Neural cell (in vitro differentiated cells): Measurements from ENCODE around the gene RPL38. TPM values are rescaled to one million over a fixed set of nuclear protein-coding genes. Genes with fewer than 3 reads are reported as not detected.
A peak's percentile ranks its signal among the peaks of the same experiment; 100 is the strongest.

ENCODE experiments used
- H2AFZ ChIP-seq: fragments of 200-600, 300-800 bp; sonication (generic), shearing (Covaris generic); 2 replicates; pipeline ENCODE4 v1.6.0; 2014; ENCODE audit warnings: low read depth, mild to moderate bottlenecking, antibody characterized with exemption, low read length, moderate library complexity
- H3F3A ChIP-seq: fragments of 200-600 bp; shearing (Covaris generic); 2 replicates; pipeline ENCODE4 v1.6.1; 2016; ENCODE audit warnings: mild to moderate bottlenecking, moderate library complexity, mixed read lengths, antibody characterized with exemption, low read length; ENCODE audit not compliant: insufficient read depth, poor library complexity, severe bottlenecking
- H3K27ac ChIP-seq: fragments of 200-600, 300-800 bp; sonication (generic), shearing (Covaris generic); 2 replicates; pipeline ENCODE4 v1.5.1; 2014; ENCODE audit warnings: mild to moderate bottlenecking, low read length, moderate library complexity
- H3K27me3 ChIP-seq: fragments of 300-800, 200-600 bp; sonication (generic), shearing (Covaris generic); 2 replicates; pipeline ENCODE4 v1.6.0; 2014; ENCODE audit warnings: mild to moderate bottlenecking, low read depth, low read length, moderate library complexity; ENCODE audit not compliant: insufficient read depth
- H3K36me3 ChIP-seq: fragments of 300-800, 200-600 bp; sonication (generic), shearing (Covaris generic); 2 replicates; pipeline ENCODE4 v1.5.1; 2014; ENCODE audit warnings: mild to moderate bottlenecking, antibody characterized with exemption, low read length, moderate library complexity; ENCODE audit not compliant: insufficient read depth
- H3K4me2 ChIP-seq: fragments of 300-800, 200-600 bp; sonication (generic), shearing (Covaris generic); 2 replicates; pipeline ENCODE4 v1.6.0; 2014; ENCODE audit warnings: mild to moderate bottlenecking, low read length
- H3K4me3 ChIP-seq: fragments of 300-800, 200-600 bp; sonication (generic), shearing (Covaris generic); 2 replicates; pipeline ENCODE4 v1.5.1; 2014; ENCODE audit warnings: mild to moderate bottlenecking, low read length, moderate library complexity
- H3K79me2 ChIP-seq: fragments of 200-600 bp; shearing (Covaris generic); replicated peaks from 2 replicates; pipeline ENCODE4 v1.6.0; 2014; ENCODE audit warnings: mild to moderate bottlenecking, low read length, moderate library complexity; ENCODE audit not compliant: insufficient read depth
- H3K9ac ChIP-seq: fragments of 300-800, 200-600 bp; sonication (generic), shearing (Covaris generic); 2 replicates; pipeline ENCODE4 v1.6.1; 2016; ENCODE audit warnings: mild to moderate bottlenecking, low read length, mixed read lengths
- H3K9me2 ChIP-seq: fragments of 200-600 bp; shearing (Covaris generic); 2 replicates; pipeline ENCODE4 v1.6.1; 2016; ENCODE audit warnings: mild to moderate bottlenecking, low read length, mixed read lengths; ENCODE audit not compliant: insufficient read depth
- H3K9me3 ChIP-seq: fragments of 200-600, 300-800 bp; sonication (generic), shearing (Covaris generic); 2 replicates; pipeline ENCODE4 v1.6.1; 2016; ENCODE audit warnings: mild to moderate bottlenecking, mixed run types, low read length, moderate library complexity, mixed read lengths
- H4K20me1 ChIP-seq: fragments of 200-600 bp; shearing (Covaris generic); 2 replicates; pipeline ENCODE4 v1.6.1; 2016; ENCODE audit warnings: mild to moderate bottlenecking, mixed run types; ENCODE audit not compliant: insufficient read depth
- EP300 ChIP-seq: fragments of 450-650 bp; conservative IDR thresholded peaks from 2 replicates; pipeline ENCODE4 v1.6.1; 2014; ENCODE audit warnings: antibody characterized with exemption, mild to moderate bottlenecking, moderate library complexity; ENCODE audit not compliant: poor library complexity, severe bottlenecking
- EZH2 ChIP-seq: fragments of 200-600, 300-800 bp; shearing (Covaris generic), sonication (generic); IDR thresholded peaks from 2 replicates; pipeline ENCODE4 v1.6.1; 2014; ENCODE audit warnings: antibody characterized with exemption, low read length, borderline replicate concordance, mild to moderate bottlenecking; ENCODE audit not compliant: insufficient read depth, poor library complexity, severe bottlenecking
- MXI1 ChIP-seq: fragments of 450-650 bp; conservative IDR thresholded peaks from 2 replicates; pipeline ENCODE4 v1.6.1; 2014; ENCODE audit warnings: antibody characterized with exemption, mild to moderate bottlenecking; ENCODE audit not compliant: poor library complexity, severe bottlenecking
- POLR2AphosphoS5 ChIP-seq: IDR thresholded peaks from 2 replicates; pipeline ENCODE4 v1.6.1; 2012
- RAD21 ChIP-seq: fragments of 450-650 bp; conservative IDR thresholded peaks from 2 replicates; pipeline ENCODE4 v1.6.1; 2014; ENCODE audit warnings: antibody characterized with exemption, mild to moderate bottlenecking, moderate library complexity
- SMC3 ChIP-seq: fragments of 450-650 bp; conservative IDR thresholded peaks from 2 replicates; pipeline ENCODE4 v1.6.1; 2014; ENCODE audit warnings: antibody characterized with exemption, mild to moderate bottlenecking, moderate library complexity; ENCODE audit not compliant: poor library complexity
- TAF1 ChIP-seq: IDR thresholded peaks from 2 replicates; pipeline ENCODE4 v1.6.1; 2012; ENCODE audit warnings: low read depth
- polyA plus RNA-seq: library from polyadenylated mRNA; depleted of rRNA; stranded (reverse); fragments of >200 nt; gene quantifications from 2 replicates; pipeline ENCODE4 v1.2.3, GENCODE V29; 2014
- TF ChIP-seq, protein P1 (sequence below): fragments of 450-650 bp; IDR thresholded peaks from 2 replicates; pipeline ENCODE4 v1.5.1; 2014; ENCODE audit warnings: antibody characterized with exemption, mild to moderate bottlenecking, moderate library complexity; ENCODE audit not compliant: poor library complexity, severe bottlenecking
- TF ChIP-seq, protein P2 (sequence below): IDR thresholded peaks from 2 replicates; pipeline ENCODE4 v1.6.1; 2012; ENCODE audit warnings: borderline replicate concordance

The RPL38 gene
- polyA plus RNA-seq, 1 donor from 2014 or later: 378 TPM

DNA sequence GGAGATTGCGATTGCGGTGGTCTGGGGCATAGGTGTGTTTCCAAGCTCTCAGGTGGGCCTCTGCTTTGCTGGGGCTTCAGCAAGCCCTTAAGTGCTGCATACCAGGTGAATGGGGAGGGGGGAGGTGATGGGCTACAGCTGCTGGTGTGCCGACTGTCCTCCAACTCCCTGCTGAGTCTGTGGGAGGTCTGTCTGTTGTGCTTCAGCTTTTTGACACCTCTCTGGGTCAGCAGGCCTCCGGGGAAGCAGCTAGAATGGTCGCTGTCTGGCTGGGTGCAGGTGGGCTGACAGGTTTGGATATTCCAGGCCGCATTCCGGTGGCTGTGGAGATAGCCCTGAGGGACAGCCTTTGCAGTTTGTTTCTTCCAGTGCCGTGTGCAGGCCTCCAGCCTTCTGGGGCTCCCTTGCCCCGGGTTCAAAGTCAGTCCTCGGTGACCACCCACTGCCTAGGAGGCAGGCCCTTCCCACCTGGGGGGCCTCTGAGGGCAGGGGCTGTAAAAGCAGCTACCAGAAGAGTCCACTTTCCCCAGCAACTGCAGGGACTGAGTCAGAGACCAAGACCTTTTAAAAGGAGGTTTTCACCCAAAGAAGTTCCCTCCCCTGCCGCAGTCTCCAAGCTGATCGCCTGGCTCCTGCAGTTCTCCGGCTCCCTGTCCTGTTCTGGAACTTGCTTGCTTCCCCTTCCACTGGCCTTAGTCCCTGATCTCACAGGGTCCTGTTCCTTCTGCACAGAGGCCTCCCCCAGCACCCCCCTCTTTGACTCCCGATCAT, 7.8 kb downstream of the RPL38 start:
- Histone ChIP-seq H3K9me2 (no peaks in the 10 kb centered on the region), H3K36me3 (no peaks in the 10 kb centered on the region), H3K79me2 (peaks cover 1% of the 10 kb centered on the region), H4K20me1 (no peaks in the 10 kb centered on the region), H3K4me3 (no peak overlapping the region), H3K27me3 (peaks cover 32% of the 10 kb centered on the region), H2AFZ (no peak overlapping the region), H3K9ac (no peak overlapping the region), H3F3A (no peaks in the 10 kb centered on the region), H3K27ac (no peak overlapping the region), H3K9me3 (no peaks in the 10 kb centered on the region), H3K4me2 (no peak overlapping the region)
- TF ChIP-seq EZH2 (no peak), MXI1 (no peak), SMC3 (no peak), EP300 (no peak), RAD21 (no peak), POLR2AphosphoS5 (no peak), TAF1 (no peak)
- TF ChIP-seq, protein P1, sequence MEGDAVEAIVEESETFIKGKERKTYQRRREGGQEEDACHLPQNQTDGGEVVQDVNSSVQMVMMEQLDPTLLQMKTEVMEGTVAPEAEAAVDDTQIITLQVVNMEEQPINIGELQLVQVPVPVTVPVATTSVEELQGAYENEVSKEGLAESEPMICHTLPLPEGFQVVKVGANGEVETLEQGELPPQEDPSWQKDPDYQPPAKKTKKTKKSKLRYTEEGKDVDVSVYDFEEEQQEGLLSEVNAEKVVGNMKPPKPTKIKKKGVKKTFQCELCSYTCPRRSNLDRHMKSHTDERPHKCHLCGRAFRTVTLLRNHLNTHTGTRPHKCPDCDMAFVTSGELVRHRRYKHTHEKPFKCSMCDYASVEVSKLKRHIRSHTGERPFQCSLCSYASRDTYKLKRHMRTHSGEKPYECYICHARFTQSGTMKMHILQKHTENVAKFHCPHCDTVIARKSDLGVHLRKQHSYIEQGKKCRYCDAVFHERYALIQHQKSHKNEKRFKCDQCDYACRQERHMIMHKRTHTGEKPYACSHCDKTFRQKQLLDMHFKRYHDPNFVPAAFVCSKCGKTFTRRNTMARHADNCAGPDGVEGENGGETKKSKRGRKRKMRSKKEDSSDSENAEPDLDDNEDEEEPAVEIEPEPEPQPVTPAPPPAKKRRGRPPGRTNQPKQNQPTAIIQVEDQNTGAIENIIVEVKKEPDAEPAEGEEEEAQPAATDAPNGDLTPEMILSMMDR: no peak
- TF ChIP-seq, protein P2, sequence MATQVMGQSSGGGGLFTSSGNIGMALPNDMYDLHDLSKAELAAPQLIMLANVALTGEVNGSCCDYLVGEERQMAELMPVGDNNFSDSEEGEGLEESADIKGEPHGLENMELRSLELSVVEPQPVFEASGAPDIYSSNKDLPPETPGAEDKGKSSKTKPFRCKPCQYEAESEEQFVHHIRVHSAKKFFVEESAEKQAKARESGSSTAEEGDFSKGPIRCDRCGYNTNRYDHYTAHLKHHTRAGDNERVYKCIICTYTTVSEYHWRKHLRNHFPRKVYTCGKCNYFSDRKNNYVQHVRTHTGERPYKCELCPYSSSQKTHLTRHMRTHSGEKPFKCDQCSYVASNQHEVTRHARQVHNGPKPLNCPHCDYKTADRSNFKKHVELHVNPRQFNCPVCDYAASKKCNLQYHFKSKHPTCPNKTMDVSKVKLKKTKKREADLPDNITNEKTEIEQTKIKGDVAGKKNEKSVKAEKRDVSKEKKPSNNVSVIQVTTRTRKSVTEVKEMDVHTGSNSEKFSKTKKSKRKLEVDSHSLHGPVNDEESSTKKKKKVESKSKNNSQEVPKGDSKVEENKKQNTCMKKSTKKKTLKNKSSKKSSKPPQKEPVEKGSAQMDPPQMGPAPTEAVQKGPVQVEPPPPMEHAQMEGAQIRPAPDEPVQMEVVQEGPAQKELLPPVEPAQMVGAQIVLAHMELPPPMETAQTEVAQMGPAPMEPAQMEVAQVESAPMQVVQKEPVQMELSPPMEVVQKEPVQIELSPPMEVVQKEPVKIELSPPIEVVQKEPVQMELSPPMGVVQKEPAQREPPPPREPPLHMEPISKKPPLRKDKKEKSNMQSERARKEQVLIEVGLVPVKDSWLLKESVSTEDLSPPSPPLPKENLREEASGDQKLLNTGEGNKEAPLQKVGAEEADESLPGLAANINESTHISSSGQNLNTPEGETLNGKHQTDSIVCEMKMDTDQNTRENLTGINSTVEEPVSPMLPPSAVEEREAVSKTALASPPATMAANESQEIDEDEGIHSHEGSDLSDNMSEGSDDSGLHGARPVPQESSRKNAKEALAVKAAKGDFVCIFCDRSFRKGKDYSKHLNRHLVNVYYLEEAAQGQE: no peak

DNA sequence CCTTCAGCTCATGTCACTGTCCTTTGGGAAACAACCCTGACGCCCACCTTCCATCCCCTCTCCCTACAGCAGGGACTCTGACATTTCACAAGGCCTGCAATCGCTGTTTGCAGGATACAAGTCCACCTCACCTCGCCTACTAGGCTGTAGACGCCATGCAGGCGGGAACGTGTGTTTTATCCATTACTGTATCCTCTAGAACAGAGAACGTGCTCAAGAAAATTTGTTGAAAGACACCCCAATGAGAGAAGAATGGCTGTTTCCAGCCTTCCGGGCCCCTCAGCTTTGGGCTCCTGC, 8.4 kb downstream of the RPL38 start:
- Histone ChIP-seq H3K79me2 (no peaks in the 10 kb centered on the region), H3K4me3 (no peak overlapping the region), H3K4me2 (no peak overlapping the region), H3K27me3 (peaks cover 32% of the 10 kb centered on the region), H3K27ac (no peak overlapping the region), H3K36me3 (no peaks in the 10 kb centered on the region), H3K9ac (no peak overlapping the region), H3K9me3 (no peaks in the 10 kb centered on the region), H2AFZ (no peak overlapping the region), H3K9me2 (no peaks in the 10 kb centered on the region), H4K20me1 (no peaks in the 10 kb centered on the region), H3F3A (no peaks in the 10 kb centered on the region)
- TF ChIP-seq TAF1: no peak
- no peak for TF ChIP-seq MXI1
- peak; percentile 9 for TF ChIP-seq POLR2AphosphoS5
- TF ChIP-seq SMC3: no peak
- TF ChIP-seq, protein P1: no peak
- no peak for TF ChIP-seq EZH2
- no peak for TF ChIP-seq RAD21
